GM19452 (cell line): ENCODE data around the gene BRMS1.
"Not testable (repeated sequence)": the region's sequence is repeated elsewhere in the genome, so short reads cannot be mapped to it uniquely, and the experiment has no call there.

ENCODE experiments used
- ATAC-seq: cut with Tn5 transposase; IDR thresholded peaks from one replicate; pipeline ENCODE4 v1.9.1; 2021; ENCODE audit not compliant: unreplicated experiment

The BRMS1 gene

GRCh38 chr11:66324664-66325063 lies 20.2 kb downstream of the BRMS1 start:
- no peak for ATAC-seq

DNA sequence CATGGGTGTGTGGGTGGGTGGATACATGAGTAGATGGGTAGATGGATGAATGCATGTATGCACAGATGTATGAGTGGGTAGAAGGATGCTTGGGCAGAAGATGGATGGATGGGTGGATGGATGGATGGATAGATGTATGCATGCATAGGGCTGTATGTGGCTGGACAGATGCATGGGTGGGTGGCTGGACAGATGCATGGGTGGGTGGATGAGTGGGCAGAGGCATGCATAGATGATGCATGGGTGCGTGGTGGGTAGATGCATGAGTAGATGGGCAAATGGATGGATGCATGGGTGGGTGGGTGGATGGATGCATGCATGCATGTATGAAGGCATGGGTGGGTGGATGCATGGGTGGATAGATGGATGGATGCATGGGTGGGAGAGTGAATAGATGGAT lies 21.2 kb downstream of the BRMS1 start:
- ATAC-seq = no peak

DNA sequence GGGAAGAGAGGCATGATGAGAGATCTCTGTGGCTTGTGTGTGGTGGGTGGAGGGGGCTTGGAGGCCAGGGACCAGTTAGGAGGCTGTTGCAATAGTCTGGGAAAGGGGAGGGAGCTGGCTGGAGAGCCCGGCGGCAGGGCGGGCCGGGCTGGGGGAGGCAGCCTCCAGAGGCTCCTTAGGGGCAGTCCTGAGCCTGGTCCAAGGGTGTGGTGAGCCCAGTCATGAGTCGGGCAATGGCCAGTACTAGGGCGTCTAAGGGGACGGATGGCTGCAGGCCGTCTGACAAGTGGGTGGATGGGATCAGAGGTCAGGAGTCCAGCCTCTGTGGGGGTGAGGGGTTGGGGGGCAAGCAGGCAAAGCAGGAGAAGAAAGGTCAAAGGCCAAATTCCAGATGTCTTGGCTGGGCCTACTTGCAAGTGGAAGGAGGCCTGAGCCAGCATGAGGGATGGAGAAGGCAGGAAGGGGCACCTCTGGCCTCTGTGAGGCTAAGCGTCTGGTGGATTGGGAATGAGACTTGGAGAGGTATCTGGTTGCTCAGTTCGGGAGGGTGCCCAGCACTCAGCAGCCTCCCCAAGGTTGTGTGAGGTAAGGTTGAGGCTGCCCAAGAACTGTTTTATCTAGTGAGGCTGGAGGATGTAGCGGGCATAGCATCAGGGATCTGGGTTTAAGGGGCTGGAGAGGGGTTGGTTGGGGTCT lies 22.0 kb downstream of the BRMS1 start:
- ATAC-seq = no peak

DNA sequence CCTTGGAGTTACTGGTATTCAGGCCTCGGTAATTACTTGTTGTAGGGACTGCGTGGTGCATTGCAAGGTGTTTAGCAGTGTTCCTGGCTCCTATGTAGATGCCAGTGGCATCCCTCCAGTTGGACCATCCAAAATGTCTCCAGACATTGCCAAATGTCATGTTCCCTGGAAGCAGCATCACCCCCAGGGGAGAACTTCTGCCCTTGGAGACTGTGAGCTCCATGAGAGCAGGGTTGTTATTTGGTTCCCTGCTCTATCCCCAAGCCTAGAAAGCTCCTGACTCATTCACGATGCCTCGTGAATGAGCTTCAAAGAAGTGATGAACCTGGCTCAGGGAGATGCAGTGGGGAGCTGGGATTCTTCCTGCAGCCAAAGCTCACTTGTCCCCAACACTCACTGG lies 23.3 kb downstream of the BRMS1 start:
- ATAC-seq = no peak

GRCh38 chr11:66320748-66321147 lies 24.2 kb downstream of the BRMS1 start:
- ATAC-seq = not testable (repeated sequence)

GRCh38 chr11:66320289-66320688 lies 24.6 kb downstream of the BRMS1 start:
- not testable (repeated sequence) for ATAC-seq

GRCh38 chr11:66318600-66318970 lies 26.3 kb downstream of the BRMS1 start:
- ATAC-seq = no peak

DNA sequence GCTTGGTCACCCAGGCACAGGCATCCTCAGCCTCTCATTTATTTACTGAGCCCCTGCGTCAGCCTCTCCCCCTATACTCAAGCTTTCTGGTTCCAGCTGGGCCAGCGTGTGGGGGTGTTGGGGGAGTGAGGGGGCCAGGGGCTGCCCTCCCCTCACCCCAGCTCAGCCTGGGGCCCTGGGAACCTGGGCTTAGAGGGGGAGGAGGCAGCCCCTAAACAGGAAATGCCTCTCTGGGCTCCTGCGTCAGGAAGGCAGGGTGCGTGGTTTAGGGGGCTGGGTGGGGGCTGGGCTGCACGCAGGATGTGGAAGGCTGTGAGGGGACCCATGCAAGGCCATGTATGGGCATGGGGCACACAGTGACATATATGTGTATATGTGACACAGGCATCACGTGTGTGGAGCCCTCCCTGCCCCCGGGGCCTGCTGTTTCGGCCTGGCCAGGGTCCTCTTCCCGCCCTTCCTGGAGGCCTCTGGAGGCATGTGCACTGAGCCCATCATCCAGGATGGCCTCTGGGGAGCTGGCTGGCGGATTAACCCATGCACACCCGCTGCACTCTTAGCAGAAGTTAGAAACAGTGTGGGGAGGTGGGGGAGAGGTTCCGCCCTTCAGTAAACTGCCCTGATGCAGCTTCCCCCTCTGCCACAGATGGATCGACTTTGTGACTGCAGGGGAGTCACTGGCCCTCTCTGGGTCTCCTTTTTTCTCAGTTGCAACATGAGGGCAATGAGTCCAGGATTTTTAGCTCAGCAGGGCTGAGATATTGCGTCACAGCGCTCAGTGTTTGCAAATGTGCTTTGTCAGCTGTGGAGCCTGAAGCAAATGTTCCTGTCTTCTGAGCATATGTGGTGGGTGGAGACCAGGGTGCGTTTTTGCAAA lies 26.9 kb downstream of the BRMS1 start:
- no peak for ATAC-seq

- no peak for ATAC-seq
These were observed 27.6 kb downstream of the BRMS1 start for GRCh38 chr11:66317322-66317722.

DNA sequence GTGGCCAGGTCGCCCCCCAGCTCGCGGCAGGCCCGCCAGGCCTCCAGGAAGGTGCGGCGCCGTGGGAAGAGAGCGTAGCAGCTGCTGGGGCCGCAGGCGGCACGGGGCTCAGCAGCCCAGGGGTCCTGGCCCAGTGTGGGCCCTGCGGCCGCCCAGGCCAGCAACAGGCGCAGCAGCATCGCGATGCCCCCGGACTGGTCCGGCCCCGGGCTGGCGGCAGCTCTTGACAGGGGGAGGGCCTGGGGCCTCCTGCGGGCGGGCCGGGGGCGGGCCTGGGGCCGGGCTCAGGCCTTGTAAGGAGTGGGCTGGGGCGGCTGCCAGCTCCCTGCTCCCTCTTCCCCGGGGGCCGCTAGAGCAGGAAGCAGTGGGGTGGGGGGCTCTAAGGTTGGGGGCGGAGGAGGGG lies 28.1 kb downstream of the BRMS1 start, which contains the start of gene CD248:
TSS of gene CD248 (minus strand) at position 196 of the 403 bp plus-strand sequence. CDS start at position 179, 17 bp downstream.
- no peak for ATAC-seq

GRCh38 chr11:66315921-66316811 lies 28.7 kb downstream of the BRMS1 start:
- no peak for ATAC-seq

DNA sequence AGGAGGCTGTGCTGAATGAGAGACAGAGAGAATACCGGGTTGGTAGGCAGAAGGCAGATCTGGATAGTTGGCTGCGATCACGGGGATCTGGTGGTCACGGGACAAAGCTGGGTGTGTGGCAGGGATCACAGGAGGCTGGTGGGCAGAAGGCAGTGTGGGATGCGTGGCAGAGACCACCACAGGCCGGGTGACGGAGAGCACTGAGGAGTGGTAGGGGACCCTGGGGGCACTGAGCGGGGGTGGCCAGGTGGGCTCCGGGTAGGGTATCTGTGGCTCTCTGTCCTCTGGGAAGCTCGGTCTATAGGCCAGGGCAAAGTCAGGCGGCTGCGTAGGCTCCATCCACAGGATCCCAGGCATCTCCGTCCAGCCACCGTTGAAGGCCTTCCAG lies 29.4 kb downstream of the BRMS1 start:
- no peak for ATAC-seq

DNA sequence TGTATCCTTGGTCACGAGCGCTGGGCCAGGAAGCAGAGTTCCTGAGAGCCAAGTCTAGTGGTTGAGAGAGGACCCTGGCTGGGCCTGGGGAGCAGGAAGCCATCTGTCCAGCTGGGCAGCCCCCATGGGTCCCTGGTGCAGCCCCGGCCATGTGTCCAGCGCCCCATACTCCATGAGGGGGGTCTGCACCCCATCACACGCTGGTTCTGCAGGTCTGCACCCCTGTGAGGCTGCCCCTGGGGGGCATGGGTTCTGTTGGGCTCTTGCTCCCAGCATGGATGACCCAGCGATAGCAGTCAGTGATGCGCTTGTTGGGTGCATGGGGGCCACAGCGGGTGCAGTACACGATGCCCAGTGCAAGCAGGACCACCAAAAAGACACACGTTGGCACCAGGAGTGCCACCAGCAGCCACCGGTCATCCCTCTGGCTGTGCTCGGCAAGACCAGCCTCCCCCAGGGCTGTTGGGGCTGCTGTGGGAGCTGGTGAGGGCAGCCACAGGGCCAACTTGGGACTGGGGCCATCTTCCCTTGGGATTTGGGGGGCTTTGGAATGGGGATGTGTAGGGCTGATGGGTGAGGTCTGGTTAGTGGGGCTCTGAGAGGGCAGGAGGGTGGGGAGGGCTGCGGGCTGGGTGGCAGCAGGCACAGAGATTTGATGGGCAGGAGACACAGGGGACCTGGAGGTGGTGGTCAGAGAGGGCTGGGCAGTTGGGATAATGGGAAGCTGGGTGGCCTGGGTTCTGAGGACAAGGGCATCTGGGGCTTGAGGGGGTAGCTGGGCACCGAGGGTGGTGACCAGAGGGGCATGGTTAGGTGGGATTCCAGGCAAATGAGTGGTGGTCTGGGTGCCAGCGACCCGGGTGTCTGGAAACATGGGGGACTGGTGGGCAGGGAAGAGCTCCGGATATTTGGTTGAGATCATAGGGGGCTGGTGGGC lies 30.1 kb downstream of the BRMS1 start:
- ATAC-seq = no peak

DNA sequence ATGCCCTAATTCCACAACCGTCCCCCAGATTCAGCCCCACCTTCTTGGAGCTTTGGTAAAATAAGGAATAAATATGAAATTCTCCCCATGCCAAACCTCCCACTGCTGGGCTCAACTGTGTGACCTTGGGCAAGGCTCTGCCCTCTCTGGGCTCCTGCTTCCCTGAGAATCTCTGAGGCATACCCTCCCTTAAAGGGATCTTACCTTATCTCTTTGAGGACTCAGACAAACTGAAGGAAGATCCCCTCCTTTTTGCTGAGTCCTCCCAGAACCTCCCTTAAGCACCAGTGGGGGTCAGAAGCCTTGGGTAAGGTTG lies 30.8 kb downstream of the BRMS1 start:
- ATAC-seq = no peak

DNA sequence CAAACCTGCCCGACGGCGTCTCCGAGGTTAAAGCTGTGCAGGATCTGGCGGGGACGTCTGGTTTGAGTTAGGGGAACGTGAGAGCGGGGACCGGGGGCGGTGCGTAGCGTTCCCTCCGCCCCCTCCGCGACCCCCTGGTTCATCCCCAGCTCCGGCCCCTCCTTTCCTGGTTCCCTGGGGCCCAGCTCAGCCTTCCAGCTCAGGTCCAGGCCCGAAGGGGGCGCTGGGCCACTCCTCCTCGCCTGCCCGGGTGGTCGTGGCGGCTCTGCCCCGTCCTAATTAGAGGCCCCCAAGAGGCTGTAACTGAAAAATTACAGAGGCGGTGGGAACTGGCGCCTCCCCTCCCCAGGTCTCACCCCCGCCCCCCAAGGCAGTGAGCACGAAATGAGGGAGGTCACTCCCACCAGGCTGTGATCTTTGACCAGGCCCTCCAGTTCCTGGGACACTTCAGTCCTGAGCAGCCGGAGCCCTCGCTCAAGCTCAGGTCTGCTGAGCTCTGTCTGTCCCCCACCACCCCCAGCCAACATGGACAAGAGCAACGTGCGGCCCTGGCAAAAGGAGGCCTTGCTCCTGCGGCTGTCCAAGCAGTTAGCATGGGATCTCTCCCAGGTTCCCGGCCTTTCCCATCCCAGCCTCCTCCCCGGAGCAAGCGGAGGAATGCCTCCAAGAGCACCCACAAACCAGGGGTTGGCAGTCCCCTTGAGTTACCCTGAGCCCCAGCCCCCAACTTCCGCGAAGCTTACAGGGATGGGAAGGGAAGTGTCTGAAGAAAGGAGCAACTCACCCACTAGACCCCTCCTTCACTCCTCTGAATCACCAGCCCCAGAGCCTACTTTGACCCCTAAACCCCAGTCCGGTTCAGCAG lies 31.4 kb downstream of the BRMS1 start:
- no peak for ATAC-seq

DNA sequence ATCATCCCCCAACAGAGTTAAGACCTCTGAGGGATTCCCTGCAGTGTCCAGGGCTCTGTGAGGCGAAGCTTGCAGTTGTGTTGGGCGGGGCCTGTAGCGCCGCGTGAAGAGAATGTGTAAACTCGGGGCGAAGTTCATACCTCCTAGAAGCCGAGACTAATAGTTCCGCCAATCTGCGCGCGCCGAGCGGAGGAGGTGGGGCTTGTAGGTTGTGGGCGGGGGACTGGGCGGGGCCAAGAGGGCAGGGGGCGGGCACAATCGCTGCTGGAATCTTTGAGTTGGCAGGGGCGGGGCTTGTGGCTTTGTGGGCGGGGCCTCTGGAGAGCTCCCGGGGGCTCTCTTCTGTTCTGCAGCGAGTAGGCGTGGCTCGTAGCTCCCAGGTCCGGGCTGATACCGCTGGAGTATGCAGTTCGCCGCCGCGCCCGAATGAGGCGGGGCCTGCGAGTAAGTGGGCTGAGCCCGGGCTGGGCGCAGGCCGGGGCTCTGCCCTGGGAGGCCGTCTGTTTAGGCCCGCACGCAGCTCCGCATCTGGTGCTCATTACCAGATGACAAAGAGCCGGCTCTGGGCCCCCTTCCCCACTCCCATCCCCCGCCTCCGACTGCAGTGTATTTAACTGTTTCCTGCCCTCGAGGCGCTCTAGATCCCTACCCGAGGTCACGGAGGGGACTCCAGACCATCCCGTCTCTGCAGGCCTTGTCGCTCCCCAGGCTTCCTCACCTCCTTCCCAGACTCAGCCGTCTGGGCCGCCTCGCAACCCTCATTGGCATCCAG lies 32.2 kb downstream of the BRMS1 start:
- peak; percentile 54 for ATAC-seq

DNA sequence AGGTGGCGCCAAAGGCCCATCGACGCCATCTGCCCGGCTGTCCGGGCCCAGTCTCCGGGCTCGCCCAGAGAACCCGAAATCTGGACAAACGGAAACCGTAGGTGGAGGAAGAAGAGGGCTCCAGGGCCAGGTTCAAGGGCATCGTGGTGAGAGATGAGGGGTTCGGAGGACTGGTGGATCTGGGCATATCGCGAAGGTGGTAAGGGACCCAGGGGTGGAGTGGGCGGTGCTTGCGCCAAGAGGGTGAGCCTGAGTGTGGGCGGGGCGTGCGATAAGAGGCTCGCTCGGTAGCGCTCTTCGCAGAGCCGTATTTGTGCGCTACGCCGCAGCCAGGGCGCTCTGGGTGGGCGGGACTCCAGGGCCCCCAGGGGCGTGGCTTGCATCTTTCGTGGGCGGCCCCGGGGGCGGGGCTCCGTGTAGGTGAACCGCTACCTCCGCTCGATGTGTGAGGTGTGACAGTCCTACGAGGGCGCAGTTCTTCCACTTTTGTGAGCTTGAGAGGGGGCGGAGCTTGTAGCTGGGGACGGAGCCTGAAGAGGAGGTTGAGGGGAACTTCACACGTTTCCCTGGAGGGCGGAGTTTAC lies 32.8 kb downstream of the BRMS1 start:
- peak; percentile 60 for ATAC-seq

DNA sequence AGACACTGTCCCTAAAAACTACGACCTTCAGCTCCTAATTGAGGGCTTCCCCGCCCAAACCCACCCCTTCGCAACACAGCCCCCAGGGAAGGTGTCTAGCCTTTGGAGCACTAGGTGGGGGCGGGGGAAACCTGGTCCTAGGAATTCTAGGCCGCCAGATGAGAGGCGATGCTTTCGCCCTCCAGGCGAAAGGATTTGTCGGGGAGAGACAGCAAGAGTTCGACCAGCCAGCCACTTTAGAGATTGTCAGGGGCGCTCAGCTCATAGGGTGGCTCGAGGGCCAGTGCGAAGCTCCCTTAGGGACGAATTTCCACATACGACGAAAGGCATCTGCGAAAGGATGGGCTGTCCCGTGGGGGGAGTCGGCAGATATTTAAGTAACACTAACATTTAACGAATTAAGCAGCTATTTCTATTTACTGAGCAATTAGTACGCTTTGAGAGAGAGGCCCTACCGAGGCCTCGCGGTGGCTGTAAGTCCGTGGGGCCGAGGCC lies 33.4 kb downstream of the BRMS1 start:
- no peak for ATAC-seq
